Ishikawa (cell line): ENCODE results near the gene RABL2B.

ENCODE experiments used
- CEBPB ChIP-seq: IDR thresholded peaks from 2 replicates; pipeline ENCODE4 v1.6.1; 2012
- CREB1 ChIP-seq: IDR thresholded peaks from 2 replicates; pipeline ENCODE4 v1.6.1; 2012; ENCODE audit warnings: low read depth
- EGR1 ChIP-seq: IDR thresholded peaks from 2 replicates; pipeline ENCODE4 v1.6.1; 2012
- EP300 ChIP-seq: IDR thresholded peaks from 2 replicates; pipeline ENCODE4 v1.6.1; 2012; ENCODE audit warnings: borderline replicate concordance
- FOXM1 ChIP-seq: IDR thresholded peaks from 2 replicates; pipeline ENCODE4 v1.6.1; 2012; ENCODE audit warnings: low read depth, borderline replicate concordance
- RAD21 ChIP-seq: IDR thresholded peaks from 2 replicates; pipeline ENCODE4 v1.6.1; 2012; ENCODE audit warnings: low read depth
- TEAD4 ChIP-seq: IDR thresholded peaks from 2 replicates; pipeline ENCODE4 v1.6.1; 2012
- USF1 ChIP-seq: IDR thresholded peaks from 2 replicates; pipeline ENCODE4 v1.6.1; 2012
- YY1 ChIP-seq: IDR thresholded peaks from 2 replicates; pipeline ENCODE4 v1.6.1; 2012; ENCODE audit warnings: low read depth
- TF ChIP-seq, protein P1 (sequence below): IDR thresholded peaks from 2 replicates; pipeline ENCODE4 v1.6.1; 2012; ENCODE audit warnings: low read depth, mild to moderate bottlenecking
- TF ChIP-seq, protein P2 (sequence below): IDR thresholded peaks from 2 replicates; pipeline ENCODE4 v1.6.1; 2012

DNA sequence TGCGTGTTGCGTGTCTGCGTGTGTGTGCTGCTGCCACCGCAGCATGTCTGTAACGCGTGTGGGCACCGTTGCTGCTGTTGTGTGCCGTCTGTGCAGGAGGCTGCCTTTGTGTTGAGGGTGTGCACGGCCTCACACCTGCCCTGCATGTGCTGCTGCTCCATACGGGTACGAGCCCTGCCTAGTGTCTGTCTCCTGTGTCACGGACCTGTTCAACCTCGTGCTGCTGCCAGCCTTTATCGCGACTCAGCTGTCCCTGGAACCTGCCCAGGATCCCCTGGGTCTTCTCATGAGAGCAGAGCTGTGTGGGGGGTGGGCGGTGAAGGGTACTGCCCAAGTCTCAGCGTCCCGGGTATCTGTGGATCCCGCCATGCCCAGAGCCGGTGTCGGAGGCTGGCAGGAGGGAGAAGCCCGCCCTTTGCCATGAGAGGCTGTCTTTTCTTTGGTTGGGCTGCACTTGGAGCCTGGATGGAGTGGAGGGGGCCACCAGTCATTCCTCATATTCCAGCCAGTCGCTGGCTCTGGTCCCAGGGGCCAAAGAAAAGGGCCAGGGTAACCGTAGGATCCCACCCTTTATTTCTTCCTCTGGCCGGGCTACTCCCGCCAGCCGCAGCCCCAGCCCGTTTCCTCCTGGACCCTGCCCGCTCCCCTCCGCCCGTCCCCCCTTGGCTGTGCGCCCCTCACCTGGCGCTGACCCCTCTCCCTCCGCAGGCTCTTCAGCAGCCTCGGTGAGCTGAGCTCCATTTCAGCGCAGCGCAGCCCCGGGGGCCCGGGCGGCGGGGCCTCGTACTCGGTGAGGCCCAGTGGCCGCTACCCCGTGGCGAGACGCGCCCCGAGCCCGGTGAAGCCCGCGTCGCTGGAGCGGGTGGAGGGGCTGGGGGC is 53.2 kb downstream of the RABL2B start:
- TF ChIP-seq CREB1 (no peak), RAD21 (no peak), CEBPB (no peak), YY1 (no peak), TEAD4 (no peak), USF1 (no peak), FOXM1 (no peak), EP300 (no peak), EGR1 (no peak)
- TF ChIP-seq, protein P1, sequence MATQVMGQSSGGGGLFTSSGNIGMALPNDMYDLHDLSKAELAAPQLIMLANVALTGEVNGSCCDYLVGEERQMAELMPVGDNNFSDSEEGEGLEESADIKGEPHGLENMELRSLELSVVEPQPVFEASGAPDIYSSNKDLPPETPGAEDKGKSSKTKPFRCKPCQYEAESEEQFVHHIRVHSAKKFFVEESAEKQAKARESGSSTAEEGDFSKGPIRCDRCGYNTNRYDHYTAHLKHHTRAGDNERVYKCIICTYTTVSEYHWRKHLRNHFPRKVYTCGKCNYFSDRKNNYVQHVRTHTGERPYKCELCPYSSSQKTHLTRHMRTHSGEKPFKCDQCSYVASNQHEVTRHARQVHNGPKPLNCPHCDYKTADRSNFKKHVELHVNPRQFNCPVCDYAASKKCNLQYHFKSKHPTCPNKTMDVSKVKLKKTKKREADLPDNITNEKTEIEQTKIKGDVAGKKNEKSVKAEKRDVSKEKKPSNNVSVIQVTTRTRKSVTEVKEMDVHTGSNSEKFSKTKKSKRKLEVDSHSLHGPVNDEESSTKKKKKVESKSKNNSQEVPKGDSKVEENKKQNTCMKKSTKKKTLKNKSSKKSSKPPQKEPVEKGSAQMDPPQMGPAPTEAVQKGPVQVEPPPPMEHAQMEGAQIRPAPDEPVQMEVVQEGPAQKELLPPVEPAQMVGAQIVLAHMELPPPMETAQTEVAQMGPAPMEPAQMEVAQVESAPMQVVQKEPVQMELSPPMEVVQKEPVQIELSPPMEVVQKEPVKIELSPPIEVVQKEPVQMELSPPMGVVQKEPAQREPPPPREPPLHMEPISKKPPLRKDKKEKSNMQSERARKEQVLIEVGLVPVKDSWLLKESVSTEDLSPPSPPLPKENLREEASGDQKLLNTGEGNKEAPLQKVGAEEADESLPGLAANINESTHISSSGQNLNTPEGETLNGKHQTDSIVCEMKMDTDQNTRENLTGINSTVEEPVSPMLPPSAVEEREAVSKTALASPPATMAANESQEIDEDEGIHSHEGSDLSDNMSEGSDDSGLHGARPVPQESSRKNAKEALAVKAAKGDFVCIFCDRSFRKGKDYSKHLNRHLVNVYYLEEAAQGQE = no peak
- TF ChIP-seq, protein P2, sequence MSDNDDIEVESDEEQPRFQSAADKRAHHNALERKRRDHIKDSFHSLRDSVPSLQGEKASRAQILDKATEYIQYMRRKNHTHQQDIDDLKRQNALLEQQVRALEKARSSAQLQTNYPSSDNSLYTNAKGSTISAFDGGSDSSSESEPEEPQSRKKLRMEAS = no peak
